HTERT RPE-1 (cell line): Measurements from ENCODE around the gene LRRTM3.

Source experiments
- in situ Hi-C: fragments of 300-500 bp; cut with MboI; formaldehyde crosslinking; loops from 4 replicates; pipeline ENCODE4 v1.14.3; 2020; ENCODE audit warnings: low sequenced_read_pairs

The LRRTM3 gene

DNA sequence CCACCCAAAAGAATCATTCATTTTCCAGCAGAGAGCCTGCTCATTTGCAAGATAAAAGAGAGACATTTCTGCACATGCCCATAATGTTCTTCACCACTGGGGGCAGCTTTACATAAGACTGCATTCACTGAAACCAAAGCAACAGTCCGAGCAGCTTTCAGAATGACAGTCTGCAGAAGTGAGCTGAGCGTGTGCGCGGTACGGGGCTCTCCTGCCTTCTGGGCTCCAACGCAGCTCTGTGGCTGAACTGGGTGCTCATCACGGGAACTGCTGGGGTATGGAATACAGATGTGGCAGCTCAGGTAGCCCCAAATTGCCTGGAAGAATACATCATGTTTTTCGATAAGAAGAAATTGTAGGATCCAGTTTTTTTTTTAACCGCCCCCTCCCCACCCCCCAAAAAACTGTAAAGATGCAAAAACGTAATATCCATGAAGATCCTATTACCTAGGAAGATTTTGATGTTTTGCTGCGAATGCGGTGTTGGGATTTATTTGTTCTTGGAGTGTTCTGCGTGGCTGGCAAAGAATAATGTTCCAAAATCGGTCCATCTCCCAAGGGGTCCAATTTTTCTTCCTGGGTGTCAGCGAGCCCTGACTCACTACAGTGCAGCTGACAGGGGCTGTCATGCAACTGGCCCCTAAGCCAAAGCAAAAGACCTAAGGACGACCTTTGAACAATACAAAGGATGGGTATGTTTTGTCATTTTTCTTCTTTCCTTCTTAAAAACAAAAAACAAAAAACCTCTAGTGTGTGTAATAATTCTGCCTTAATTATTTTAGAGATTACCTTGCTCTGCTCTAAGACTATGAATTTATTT, at the start of gene LRRTM3:
LRRTM3 (plus strand) TSS at position 141 of the 820 bp plus-strand sequence.
- in situ Hi-C loops = no loop called here

- in situ Hi-C loops = no loop called here
Observed at GRCh38 chr10:66877361-66877760, 48.5 kb upstream of the LRRTM3 start.

DNA sequence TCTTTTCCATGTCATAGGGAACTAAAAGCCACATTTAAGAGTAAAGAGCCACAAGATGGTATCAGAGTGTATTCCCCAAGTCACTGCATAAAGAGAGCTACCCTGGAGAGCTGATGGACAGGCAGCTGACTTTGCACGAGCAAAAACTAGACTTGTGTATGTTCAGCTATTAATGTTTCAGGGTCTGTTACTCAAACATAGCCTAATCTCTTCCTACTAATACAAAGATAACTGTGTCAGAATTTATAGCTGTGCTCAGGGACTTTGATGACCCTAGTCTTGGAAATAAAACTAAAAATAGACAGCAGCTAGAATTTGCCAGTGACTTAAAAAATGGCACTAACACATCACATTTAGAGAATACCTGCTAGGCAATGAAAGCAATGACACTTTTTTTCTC, 45.5 kb upstream of the LRRTM3 start:
- in situ Hi-C loops = no loop called here

GRCh38 chr10:66880826-66881225, 45.0 kb upstream of the LRRTM3 start:
- in situ Hi-C loops = no loop called here

- in situ Hi-C loops = no loop called here
Observed at GRCh38 chr10:66881814-66882213, 44.0 kb upstream of the LRRTM3 start.

DNA sequence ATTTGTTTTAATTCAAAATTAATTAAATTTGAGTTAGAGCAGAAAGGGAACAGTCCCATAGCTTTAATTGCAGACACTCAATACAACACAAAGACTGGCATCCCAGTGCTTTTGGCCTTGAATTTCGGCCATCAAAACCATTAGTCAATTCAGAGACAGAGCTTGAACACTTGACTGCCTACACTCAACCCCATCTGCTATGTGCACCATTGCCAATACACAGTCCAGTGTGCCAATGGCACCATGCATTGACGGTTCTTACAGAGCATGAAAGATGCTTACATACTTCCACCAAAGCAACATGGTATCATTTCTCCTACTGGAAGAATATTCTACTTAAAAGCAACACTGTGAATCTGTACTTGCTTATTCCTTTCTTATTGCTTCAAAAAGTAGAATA, 43.6 kb upstream of the LRRTM3 start:
- in situ Hi-C loops = no loop called here

- in situ Hi-C loops = no loop called here
Observed at GRCh38 chr10:66886848-66887247, 39.0 kb upstream of the LRRTM3 start.

GRCh38 chr10:66888237-66888636, 37.6 kb upstream of the LRRTM3 start:
- in situ Hi-C loops = no loop called here

DNA sequence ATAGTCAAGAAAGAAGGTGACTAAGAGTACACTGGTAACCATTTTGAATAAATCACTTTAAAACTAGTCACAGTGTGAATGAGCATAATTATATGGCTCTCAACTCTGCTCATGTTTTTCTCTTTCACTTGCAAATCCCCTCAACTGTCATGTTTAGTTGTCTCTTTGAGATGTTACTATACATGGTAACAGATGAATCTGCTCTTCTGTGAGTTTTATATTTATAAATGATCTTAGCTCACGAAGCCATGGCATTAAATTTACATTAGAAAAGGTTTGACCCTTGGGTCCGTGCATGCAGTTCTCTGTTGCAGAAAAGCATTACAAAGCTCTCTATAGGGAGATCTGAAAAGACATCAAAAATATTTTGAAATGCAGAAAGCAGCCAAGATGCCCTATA, 33.0 kb upstream of the LRRTM3 start:
- in situ Hi-C loops = no loop called here

DNA sequence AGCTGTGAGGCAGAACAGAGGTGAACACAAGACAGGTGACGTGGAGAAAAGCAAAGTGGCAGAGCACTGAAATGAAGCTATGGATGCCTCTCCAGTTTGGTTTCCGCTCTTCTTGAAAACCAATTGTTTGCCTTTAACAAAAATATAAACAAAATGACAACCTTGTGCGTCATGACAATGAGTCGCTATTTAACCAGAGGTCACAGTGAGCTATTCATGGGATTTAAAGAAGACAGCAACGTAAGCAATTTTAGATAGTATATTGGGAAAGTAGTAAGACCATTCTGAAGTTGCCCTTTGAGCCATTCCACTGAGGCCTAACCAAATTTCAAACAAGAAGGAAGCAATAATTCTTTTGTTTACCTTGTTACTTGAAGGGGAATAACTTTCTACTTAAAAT, 15.2 kb upstream of the LRRTM3 start:
- in situ Hi-C loops = no loop called here

- in situ Hi-C loops = no loop called here
Observed at GRCh38 chr10:66916030-66916429, 9.8 kb upstream of the LRRTM3 start.

GRCh38 chr10:66917104-66917503, 8.7 kb upstream of the LRRTM3 start:
- in situ Hi-C loops = no loop called here

GRCh38 chr10:66919248-66919647, 6.6 kb upstream of the LRRTM3 start:
- in situ Hi-C loops = no loop called here

- in situ Hi-C loops = no loop called here
Observed at GRCh38 chr10:66924674-66925345, 1.0 kb upstream of the LRRTM3 start.

GRCh38 chr10:66925373-66925772, 463 bp upstream of the LRRTM3 start:
- in situ Hi-C loops = no loop called here

DNA sequence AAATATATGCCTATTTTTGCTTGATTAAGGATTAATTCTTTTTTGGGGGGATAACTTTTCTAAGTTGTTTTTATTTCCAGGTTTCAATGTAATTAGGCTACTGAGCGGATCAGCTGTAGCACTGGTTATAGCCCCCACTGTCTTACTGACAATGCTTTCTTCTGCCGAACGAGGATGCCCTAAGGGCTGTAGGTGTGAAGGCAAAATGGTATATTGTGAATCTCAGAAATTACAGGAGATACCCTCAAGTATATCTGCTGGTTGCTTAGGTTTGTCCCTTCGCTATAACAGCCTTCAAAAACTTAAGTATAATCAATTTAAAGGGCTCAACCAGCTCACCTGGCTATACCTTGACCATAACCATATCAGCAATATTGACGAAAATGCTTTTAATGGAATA, 1.0 kb downstream of the LRRTM3 start:
- in situ Hi-C loops = no loop called here

DNA sequence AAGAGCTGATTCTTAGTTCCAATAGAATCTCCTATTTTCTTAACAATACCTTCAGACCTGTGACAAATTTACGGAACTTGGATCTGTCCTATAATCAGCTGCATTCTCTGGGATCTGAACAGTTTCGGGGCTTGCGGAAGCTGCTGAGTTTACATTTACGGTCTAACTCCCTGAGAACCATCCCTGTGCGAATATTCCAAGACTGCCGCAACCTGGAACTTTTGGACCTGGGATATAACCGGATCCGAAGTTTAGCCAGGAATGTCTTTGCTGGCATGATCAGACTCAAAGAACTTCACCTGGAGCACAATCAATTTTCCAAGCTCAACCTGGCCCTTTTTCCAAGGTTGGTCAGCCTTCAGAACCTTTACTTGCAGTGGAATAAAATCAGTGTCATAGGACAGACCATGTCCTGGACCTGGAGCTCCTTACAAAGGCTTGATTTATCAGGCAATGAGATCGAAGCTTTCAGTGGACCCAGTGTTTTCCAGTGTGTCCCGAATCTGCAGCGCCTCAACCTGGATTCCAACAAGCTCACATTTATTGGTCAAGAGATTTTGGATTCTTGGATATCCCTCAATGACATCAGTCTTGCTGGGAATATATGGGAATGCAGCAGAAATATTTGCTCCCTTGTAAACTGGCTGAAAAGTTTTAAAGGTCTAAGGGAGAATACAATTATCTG, 1.6 kb downstream of the LRRTM3 start:
- in situ Hi-C loops = no loop called here

GRCh38 chr10:66927971-66928770, 2.3 kb downstream of the LRRTM3 start:
- in situ Hi-C loops = no loop called here

DNA sequence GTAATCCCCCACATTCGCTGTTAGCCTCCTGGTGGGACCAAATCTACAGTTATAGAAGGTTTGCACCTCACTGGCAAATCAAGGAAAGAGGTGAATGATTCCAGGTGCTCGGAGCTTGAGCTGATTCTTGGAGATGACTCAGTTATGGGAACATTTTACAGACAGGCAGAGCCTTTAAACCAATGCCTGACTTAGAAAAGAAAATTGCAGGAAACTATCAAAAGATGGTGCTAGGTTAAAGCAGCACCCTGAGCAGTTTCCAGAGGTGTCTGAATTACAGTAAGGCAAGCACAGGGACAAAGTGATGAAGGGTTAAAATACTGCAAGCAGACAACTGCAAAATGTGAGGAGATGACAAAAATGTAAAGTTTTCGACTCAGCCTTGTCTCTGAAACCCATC, 2.9 kb downstream of the LRRTM3 start:
- in situ Hi-C loops = no loop called here

DNA sequence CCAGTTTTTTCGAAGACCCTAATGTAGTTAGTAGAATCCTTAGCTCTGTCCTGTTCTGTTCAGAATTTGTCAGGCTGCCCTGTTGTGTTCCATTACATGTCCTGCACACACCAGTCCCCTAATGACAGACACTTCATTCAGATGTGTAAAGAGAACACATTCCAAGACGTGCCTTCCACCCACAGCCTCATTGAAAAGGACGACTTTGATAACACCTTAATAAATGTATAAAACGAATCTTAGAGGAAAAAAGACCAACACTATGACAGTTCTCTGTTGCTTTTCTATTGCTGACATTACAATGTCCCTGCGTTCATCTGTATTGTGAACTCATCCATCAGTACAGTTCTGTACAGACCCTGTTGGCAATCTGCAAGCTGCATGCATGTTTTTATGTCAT, 3.5 kb downstream of the LRRTM3 start:
- in situ Hi-C loops = no loop called here

DNA sequence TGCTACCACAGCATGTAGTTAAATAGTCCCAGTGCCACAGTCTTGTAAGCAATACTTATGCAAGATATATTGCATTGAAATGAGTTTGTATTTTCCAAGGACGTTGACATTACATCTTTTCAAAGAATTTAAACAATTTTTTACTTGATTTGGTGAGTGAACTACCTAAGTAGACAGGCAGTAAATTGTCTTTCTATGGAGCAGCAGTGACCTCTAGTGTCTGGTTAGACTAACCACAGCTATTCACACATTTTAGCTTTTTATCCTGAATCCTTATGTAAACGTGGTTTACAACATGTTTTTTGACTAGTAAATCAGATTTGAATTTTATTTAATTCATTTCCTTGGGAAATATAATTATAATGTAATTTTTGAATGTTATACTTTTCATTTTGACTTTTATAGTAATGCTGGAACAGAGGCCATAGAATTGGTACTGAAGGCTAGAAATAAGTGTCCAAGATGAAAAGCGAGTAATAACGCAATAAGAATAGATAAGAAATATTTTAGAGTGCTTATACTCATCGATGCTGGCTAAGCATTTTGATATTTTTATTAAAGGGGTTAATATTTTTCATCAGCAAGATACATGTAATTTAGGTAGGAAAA, 5.6 kb downstream of the LRRTM3 start:
- in situ Hi-C loops = no loop called here
